H1 (cell line): ENCODE measurements around the gene SPAAR. TPM values are rescaled to one million over a fixed set of nuclear protein-coding genes. Genes with fewer than 3 reads are reported as not detected.

Experiments
- BACH1 ChIP-seq: IDR thresholded peaks from 2 replicates; pipeline ENCODE4 v1.6.1; 2012; ENCODE audit warnings: low read length, improper control_type of control experiment
- BCL11A ChIP-seq, 2 experiments: IDR thresholded peaks; one replicate each; pipeline ENCODE4 v1.6.1; 2011; ENCODE audit warnings: low read depth in 2 of 2, low read length in 2 of 2, mild to moderate bottlenecking in 2 of 2
- JUND ChIP-seq: IDR thresholded peaks from 2 replicates; pipeline ENCODE4 v1.6.1; 2011; ENCODE audit warnings: mild to moderate bottlenecking, improper control_type of control experiment, low read length
- NANOG ChIP-seq: IDR thresholded peaks from 2 replicates; pipeline ENCODE4 v1.6.1; 2011; ENCODE audit warnings: low read length, low read depth, mild to moderate bottlenecking, inconsistent platforms; ENCODE audit not compliant: insufficient read depth, poor library complexity, severe bottlenecking
- SP2 ChIP-seq: IDR thresholded peaks from 2 replicates; pipeline ENCODE4 v1.6.1; 2012; ENCODE audit warnings: mild to moderate bottlenecking, low read length, inconsistent platforms
- TEAD4 ChIP-seq: IDR thresholded peaks from 2 replicates; pipeline ENCODE4 v1.6.1; 2012; ENCODE audit warnings: low read depth, low read length, inconsistent platforms, mixed read lengths
- polyA plus RNA-seq, 7 experiments: library from polyadenylated mRNA; depleted of rRNA in 3 of 7; stranded (reverse) in 5 of 7; unstranded in 2 of 7; fragments of >200 nt in 5 of 7; fragments of 200-250 nt in 2 of 7; gene quantifications; 1 replicate in 5 of 7; 2 replicates in 1 of 7; 4 replicates in 1 of 7; pipeline versions ENCODE4 v1.2.1 to v1.2.3, GENCODE V29; 2011 to 2013; ENCODE audit warnings: missing spikeins in 2 of 7, mixed read lengths in 2 of 7
- total RNA-seq: library from RNA; stranded (reverse); fragmentation: NEBNext Ultra II Directional; extraction: Animal tissue kit (Norgen Biotek cat#: 25700); gene quantifications from 2 replicates; pipeline ENCODE4 v1.2.1, GENCODE V29; 2021
- TF ChIP-seq, protein P1 (sequence below): IDR thresholded peaks from 2 replicates; pipeline ENCODE4 v1.6.1; 2011; ENCODE audit warnings: low read depth, mild to moderate bottlenecking, low read length; ENCODE audit not compliant: insufficient read depth
- TF ChIP-seq, protein P2 (sequence below), 3 experiments: IDR thresholded peaks; 1 replicate in 2 of 3; 2 replicates in 1 of 3; pipeline versions ENCODE4 v1.5.1 to v1.6.1; 2011; ENCODE audit warnings: low read length in 3 of 3, mild to moderate bottlenecking in 3 of 3, inconsistent platforms in 2 of 3, low read depth in 1 of 3, moderate library complexity in 1 of 3; ENCODE audit not compliant: insufficient read depth in 1 of 3; ENCODE audit errors: control extremely low read depth in 1 of 3

Gene SPAAR
- total and polyA plus RNA-seq, 2 of the 8 experiments (the other 6 are each of a cell fraction or from before 2014, with no cell fraction given): 0.27 TPM; not detected in 1

DNA sequence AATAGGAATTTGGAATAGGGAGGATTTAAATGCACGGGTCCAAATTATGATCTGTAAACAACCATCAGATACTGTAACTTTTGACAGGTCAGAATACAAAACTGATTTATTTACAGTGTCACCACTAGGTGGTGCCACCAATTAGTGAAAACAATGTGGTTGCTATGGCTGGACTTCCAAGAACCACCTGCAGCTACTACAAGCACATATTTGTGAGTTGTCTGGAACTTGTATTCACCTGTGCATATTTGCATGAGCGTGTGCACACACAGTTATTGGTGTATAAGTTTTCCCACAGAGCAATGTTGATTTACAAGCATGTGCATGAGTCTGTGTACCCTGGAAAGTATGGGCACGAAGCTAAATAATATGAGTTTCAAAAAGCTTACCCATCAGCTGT lies 6.2 kb upstream of the SPAAR start (continued):
- no peak for TF ChIP-seq TEAD4
- no peak for TF ChIP-seq BCL11A (IDR thresholded peaks at IDR 0.05; ENCODE audit: low read depth in 2 of 2, low read length in 2 of 2)
- TF ChIP-seq, protein P1, sequence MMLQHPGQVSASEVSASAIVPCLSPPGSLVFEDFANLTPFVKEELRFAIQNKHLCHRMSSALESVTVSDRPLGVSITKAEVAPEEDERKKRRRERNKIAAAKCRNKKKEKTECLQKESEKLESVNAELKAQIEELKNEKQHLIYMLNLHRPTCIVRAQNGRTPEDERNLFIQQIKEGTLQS: no peak
- TF ChIP-seq BACH1: no peak
- no peak for TF ChIP-seq NANOG
- no peak for TF ChIP-seq SP2
- TF ChIP-seq, protein P2, sequence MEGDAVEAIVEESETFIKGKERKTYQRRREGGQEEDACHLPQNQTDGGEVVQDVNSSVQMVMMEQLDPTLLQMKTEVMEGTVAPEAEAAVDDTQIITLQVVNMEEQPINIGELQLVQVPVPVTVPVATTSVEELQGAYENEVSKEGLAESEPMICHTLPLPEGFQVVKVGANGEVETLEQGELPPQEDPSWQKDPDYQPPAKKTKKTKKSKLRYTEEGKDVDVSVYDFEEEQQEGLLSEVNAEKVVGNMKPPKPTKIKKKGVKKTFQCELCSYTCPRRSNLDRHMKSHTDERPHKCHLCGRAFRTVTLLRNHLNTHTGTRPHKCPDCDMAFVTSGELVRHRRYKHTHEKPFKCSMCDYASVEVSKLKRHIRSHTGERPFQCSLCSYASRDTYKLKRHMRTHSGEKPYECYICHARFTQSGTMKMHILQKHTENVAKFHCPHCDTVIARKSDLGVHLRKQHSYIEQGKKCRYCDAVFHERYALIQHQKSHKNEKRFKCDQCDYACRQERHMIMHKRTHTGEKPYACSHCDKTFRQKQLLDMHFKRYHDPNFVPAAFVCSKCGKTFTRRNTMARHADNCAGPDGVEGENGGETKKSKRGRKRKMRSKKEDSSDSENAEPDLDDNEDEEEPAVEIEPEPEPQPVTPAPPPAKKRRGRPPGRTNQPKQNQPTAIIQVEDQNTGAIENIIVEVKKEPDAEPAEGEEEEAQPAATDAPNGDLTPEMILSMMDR (IDR thresholded peaks at IDR 0.05; ENCODE audit: control extremely low read depth in 1 of 3, insufficient read depth in 1 of 3, low read depth in 1 of 3, low read length in 3 of 3): peak in 2 of 3 experiments; percentile 69 to 70; a peak in 3 of 4 replicates
- TF ChIP-seq JUND: no peak
